Activated CD4-positive, alpha-beta memory T cell treated with anti-CD3 and anti-CD28 coated beads, Interleukin-2, amount 10 ng/mL, durations not matched to agents 7 days and 5 days (primary cell): ENCODE results near the gene FOXN1. TPM values are rescaled to one million over a fixed set of nuclear protein-coding genes. Genes with fewer than 3 reads are reported as not detected.

Experiments
- CTCF ChIA-PET: fragments of 350-600 bp; sonication (Branson Sonifier 250); formaldehyde crosslinking; loops from one replicate; lab custom pipeline; 2021; ENCODE audit warnings: antibody characterized with exemption, inconsistent platforms; lab: Charles Lee
- POLR2A ChIA-PET: fragments of 350-600 bp; sonication (Branson Sonifier 250); formaldehyde crosslinking; loops from one replicate; lab custom pipeline; 2021; ENCODE audit warnings: antibody characterized with exemption; lab: Charles Lee
- DNase-seq: peaks from one replicate; pipeline ENCODE4 v3.0.0-alpha.2; 2020
- H3K27ac Mint-ChIP-seq: one replicate; pipeline ENCODE4 v1.8.0; 2021; ENCODE audit warnings: mild to moderate bottlenecking, mixed read lengths
- H3K27me3 Mint-ChIP-seq: one replicate; pipeline ENCODE4 v1.8.0; 2021; ENCODE audit warnings: mixed read lengths
- H3K36me3 Mint-ChIP-seq: one replicate; pipeline ENCODE4 v1.8.0; 2021; ENCODE audit warnings: low read depth, mixed read lengths
- H3K4me1 Mint-ChIP-seq: one replicate; pipeline ENCODE4 v1.8.0; 2021; ENCODE audit warnings: mixed read lengths
- H3K4me3 Mint-ChIP-seq: one replicate; pipeline ENCODE4 v1.8.0; 2021; ENCODE audit warnings: mild to moderate bottlenecking, mixed read lengths
- H3K9me3 Mint-ChIP-seq: one replicate; pipeline ENCODE4 v1.8.0; 2021; ENCODE audit warnings: mixed read lengths
- total RNA-seq, 2 experiments: library from RNA; stranded (reverse); gene quantifications; one replicate each; pipeline ENCODE4 v1.2.3, GENCODE V29; 2021

The FOXN1 gene
- total RNA-seq, 2 experiments from 2014 or later, result not detected

DNA sequence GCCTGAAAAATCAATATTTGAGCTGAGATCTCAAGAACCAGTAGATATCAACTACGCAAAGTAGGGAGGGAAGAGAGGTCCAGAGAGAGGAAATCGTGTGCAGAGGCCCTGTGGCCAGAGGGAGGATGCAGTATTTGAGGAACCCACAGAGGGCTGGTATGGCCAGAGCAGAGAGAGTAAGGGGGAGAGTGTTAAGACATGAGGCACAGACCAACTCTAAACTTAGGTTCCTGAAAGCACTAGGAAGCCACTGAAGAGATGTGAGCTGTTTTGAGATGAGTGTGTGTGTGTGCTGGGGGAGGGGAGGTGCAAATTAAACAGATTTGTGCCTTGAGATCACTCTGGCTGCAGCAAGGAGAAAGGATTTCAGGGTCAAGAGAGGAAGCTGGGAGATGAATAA lies 21.9 kb upstream of the FOXN1 start:
- no peaks in the 10 kb centered on the region for H3K27me3 Mint-ChIP-seq
- peaks cover 14% of the 10 kb centered on the region for H3K4me1 Mint-ChIP-seq
- ChIA-PET POLR2A (no interaction called here), CTCF (interaction anchor here (0.6 to 3.1 kb wide), 3 partner anchors 10 to 82 kb away, joined by 3 to 11 read pairs (median 4); no protein-coding TSS in a partner anchor)
- H3K9me3 Mint-ChIP-seq, result no peaks in the 10 kb centered on the region
- no peak overlapping the region for H3K27ac Mint-ChIP-seq
- no peak for DNase-seq
- no peak overlapping the region for H3K4me3 Mint-ChIP-seq
- H3K36me3 Mint-ChIP-seq, result no peaks in the 10 kb centered on the region

DNA sequence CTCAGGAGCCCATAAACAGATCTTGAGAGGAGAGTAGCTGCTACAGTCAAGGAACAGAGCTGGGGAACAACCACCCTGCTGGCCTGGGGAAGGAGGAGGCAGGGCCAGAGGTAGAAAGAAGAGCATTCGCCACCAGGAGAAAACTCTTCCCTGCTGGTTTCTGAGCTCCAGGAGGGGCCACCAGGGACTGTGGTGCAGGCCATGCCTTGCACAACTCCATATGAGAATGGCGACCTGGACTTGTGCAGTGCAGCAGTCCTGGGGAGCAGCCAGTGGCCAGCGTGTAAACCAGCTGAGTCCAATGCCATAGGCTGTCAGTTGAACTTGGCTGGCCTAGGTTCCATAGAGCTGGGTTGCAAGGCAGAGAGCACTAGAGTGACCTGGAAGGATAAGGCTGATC lies 21.1 kb upstream of the FOXN1 start:
- CTCF ChIA-PET, result interaction anchor here (0.6 to 3.1 kb wide), 2 partner anchors 9 to 81 kb away, joined by 4 to 11 read pairs; no protein-coding TSS in a partner anchor
- Mint-ChIP-seq H3K9me3 (no peaks in the 10 kb centered on the region), H3K27me3 (no peaks in the 10 kb centered on the region), H3K27ac (no peak overlapping the region), H3K36me3 (no peaks in the 10 kb centered on the region), H3K4me3 (no peak overlapping the region), H3K4me1 (peaks cover 14% of the 10 kb centered on the region)
- POLR2A ChIA-PET, result no interaction called here
- DNase-seq, result no peak

DNA sequence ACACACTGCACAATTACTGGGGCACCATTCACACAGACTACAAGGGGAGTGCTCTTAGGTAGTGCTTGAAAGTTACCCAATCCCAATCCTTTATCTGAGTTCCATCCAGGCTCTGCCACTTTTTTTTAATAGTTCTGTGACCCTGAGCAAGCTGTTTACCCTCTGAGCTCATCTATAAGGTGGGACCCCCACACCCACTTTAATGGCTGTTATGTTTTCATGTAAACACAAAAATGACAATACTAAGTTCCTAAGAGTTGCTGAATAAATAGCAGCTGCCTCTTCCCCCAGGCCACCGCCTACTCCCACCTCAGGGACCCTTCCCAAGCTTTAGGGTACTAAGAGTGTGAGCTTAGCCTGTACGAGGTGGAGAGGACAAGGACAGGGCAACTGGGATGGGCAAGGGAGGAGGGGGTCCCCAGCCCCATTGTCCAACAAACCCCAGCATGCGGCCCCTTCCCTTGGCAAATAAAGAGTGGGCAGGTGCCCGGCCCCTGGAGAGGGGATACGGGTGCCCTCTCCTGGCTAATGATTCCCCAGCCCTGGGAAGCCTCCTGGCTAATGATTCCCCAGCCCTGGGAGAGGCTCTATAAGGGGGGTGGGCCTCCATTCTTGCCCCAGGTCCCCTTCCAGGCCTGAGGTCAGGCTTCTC lies 18.1 kb upstream of the FOXN1 start:
- POLR2A ChIA-PET, result no interaction called here
- peaks cover 14% of the 10 kb centered on the region for H3K4me1 Mint-ChIP-seq
- CTCF ChIA-PET, result no interaction called here

DNA sequence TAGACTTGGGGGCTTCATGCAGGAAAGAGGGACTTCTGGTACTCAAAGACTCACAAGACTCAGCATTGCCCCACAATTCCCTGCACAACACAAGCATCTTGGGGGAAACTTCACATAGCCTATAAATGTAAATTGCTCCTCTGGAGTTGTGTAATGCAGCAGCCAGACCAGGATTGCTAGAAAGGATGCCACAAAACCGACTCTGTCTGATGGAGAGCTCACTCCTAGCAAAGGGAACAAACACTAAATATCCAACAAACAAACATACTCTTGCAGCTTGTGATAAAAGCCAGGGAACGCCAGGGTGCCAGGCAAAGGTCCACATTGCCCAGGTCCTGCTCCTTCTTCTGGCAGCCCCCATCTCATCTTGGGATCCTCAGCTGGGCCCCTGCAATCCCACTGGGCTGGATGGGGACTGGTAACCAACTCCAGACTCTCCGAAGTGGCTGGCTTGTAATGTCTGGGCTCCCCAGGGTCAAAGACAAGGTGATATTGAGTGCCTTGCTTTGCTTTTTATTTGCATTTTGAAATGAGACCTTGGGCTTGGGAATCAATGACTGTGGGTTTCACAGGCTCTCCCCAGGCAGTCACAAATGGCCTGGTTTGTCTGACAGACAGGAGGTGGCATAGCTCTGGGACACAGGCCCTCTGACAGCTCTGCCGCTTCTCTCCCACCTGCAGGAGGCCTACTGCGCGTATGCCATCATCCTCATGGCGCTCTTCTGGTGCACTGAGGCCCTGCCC lies 17.4 kb upstream of the FOXN1 start:
- peaks cover 12% of the 10 kb centered on the region for H3K4me1 Mint-ChIP-seq
- ChIA-PET CTCF (no interaction called here), POLR2A (no interaction called here)
- no peak overlapping the region for H3K27ac Mint-ChIP-seq
- no peak for DNase-seq
- H3K36me3 Mint-ChIP-seq, result no peaks in the 10 kb centered on the region
- no peaks in the 10 kb centered on the region for H3K9me3 Mint-ChIP-seq
- H3K27me3 Mint-ChIP-seq, result peaks cover 8% of the 10 kb centered on the region
- H3K4me3 Mint-ChIP-seq, result no peak overlapping the region

More for the DNA sequence above, 18.1 kb upstream of the FOXN1 start:
- Mint-ChIP-seq H3K36me3 (no peaks in the 10 kb centered on the region), H3K4me3 (no peak overlapping the region), H3K27ac (no peak overlapping the region), H3K9me3 (no peaks in the 10 kb centered on the region), H3K27me3 (peaks cover 7% of the 10 kb centered on the region)
- DNase-seq, result no peak

DNA sequence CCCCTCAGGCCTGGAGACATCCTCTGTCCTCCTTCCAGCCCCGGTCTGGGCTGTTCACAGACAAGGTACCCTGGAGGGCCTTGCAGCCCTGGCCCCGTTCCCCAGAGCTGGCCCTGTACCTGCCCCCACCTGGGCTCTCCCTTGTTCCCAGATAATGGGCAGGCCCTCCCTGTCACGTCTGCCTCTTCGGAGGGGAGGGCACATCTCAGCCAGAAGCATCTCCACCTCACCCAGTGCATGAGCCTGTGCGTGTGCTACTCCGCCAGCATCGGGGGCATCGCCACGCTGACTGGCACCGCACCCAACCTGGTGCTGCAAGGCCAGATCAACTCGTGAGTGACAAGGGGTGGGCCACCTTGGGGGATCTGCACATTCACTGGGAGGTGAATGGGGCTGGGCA lies 14.9 kb upstream of the FOXN1 start:
- Mint-ChIP-seq H3K27ac (no peak overlapping the region), H3K27me3 (peaks cover 8% of the 10 kb centered on the region), H3K9me3 (no peaks in the 10 kb centered on the region), H3K4me1 (no peaks in the 10 kb centered on the region), H3K4me3 (no peak overlapping the region), H3K36me3 (no peaks in the 10 kb centered on the region)
- CTCF ChIA-PET, result no interaction called here
- POLR2A ChIA-PET, result no interaction called here
- DNase-seq, result no peak

DNA sequence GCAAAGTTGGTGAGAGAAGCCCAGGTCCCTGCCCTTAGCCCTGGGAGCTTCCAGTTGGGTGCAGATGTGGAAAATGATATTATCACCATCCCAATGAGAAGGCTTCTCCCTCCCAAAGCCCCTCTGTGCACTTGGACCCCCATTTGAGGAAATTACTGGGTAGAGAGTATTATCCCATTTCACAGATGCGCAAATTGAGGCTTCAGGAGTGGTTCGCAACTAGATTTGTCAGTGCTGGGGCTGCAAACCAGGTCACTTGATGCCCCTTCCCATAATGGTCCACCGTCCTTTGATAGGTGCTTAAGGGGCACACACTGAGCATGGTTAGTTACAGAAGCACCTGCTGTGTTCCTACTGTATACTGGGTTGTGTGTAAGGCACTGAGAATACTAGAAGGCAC lies 14.3 kb upstream of the FOXN1 start:
- ChIA-PET POLR2A (no interaction called here), CTCF (no interaction called here)
- H3K27ac Mint-ChIP-seq, result no peak overlapping the region
- H3K9me3 Mint-ChIP-seq, result no peaks in the 10 kb centered on the region
- H3K27me3 Mint-ChIP-seq, result peaks cover 8% of the 10 kb centered on the region
- no peak overlapping the region for H3K4me3 Mint-ChIP-seq
- no peaks in the 10 kb centered on the region for H3K36me3 Mint-ChIP-seq
- DNase-seq, result no peak
- no peaks in the 10 kb centered on the region for H3K4me1 Mint-ChIP-seq

DNA sequence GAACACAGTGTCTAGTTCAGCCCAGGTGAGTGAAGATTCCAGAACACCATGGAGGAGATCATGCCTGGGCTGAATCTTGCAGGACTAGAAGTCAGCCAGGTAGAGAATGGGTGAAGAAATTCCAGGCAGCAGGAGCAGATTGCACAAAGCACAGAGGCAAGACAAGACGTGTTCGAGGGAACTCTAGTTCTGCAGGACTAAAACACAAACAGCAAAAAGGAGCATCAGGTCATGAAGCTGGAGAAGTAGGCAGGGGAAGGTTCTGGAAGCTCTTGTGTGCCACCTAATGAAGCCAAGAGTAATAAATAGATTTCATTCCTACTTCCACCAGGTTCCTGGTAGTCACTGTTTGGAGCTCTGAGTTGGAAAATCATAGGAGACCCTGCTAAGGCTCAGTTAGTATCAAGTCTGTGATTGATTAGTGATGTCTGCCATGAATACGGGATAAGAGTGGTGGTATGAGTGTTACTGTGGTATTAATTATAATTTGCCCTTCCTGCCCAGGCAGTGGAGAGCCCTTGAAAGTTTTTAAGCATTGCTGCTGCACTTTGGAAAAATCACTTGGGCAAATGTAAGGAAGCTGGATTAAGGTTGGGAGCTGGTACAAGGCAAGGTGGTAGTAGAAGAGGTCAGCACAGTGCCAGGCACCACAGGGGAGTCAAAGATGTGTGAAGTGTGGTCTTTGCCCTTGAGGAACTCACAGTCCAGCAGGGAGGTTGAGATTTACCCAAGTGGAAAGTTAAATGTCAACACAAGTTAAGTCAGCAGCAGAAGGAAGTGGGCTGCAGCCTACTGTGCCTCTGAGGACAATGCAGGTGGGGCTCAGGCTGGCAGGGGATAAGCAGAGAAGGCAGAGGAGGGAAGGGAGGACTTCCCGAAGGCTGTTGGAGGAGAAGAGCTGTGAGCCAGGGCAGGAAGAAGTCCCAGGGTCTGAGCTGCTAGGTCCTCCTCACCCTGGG lies 13.5 kb upstream of the FOXN1 start:
- no peaks in the 10 kb centered on the region for H3K36me3 Mint-ChIP-seq
- ChIA-PET CTCF (interaction anchor here (3.0 kb wide), 1 partner anchor 7 kb away, joined by 11 read pairs; no protein-coding TSS in a partner anchor), POLR2A (no interaction called here)
- no peak for DNase-seq
- H3K9me3 Mint-ChIP-seq, result no peaks in the 10 kb centered on the region
- no peaks in the 10 kb centered on the region for H3K4me1 Mint-ChIP-seq
- no peak overlapping the region for H3K27ac Mint-ChIP-seq
- peaks cover 8% of the 10 kb centered on the region for H3K27me3 Mint-ChIP-seq
- no peak overlapping the region for H3K4me3 Mint-ChIP-seq

DNA sequence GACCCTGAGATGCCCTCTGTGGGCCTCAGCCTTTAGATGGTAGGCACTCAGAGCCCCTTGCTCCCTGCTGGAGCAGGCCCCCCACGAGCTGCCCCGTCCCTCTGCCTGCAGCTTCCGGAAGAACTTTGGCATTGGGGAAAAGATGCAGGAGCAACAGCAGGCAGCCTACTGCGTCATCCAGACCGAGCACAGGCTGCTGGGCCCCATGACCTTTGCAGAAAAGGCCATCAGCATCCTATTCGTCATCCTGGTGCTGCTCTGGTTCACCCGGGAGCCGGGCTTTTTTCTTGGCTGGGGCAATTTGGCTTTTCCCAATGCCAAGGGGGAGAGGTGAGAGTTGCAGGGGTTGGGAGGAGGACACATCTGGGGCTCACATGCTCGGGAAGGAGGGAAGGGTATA lies 12.7 kb upstream of the FOXN1 start:
- ChIA-PET CTCF (interaction anchor here (3.0 kb wide), 1 partner anchor 8 kb away, joined by 11 read pairs; no protein-coding TSS in a partner anchor), POLR2A (no interaction called here)
- Mint-ChIP-seq H3K36me3 (no peaks in the 10 kb centered on the region), H3K27ac (no peak overlapping the region), H3K27me3 (peaks cover 8% of the 10 kb centered on the region), H3K9me3 (no peaks in the 10 kb centered on the region), H3K4me3 (no peak overlapping the region), H3K4me1 (no peaks in the 10 kb centered on the region)
- no peak for DNase-seq

DNA sequence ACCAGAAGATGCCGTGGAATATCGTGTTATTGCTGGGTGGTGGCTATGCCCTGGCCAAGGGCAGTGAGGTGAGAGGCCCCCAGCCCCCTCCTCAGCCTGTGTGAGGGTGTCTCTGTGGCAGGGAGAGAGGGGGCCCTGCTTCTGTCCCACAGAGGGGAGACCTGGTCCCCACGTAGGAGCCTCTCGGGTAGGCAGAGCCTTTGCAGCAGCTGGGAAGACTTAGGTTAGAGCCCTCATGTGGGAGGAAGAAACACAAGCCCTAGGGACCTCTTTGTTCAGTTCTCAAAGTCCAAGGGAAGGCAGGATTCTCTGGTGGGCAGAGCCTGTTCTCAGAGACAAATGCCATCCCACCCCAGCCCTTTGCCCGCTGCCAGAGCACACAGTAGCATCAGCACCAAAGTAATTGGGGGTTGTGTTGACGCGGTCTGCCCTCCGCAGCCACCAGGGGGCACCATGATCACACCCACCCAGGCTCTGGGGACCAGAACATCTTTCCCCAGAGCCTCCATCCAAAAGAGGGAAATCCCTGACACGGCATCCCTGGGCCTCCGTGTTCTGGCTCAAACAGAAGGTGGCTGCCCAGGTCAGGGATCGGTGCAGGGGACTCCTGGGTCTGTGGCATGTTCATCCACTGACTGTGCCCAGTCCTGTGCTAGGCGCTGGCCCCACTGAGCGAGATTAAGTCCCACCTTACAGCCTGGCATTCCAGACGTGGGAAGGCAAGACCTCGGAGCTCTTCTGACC lies 11.5 kb upstream of the FOXN1 start:
- peak; percentile 77 for DNase-seq
- Mint-ChIP-seq H3K27ac (no peak overlapping the region), H3K36me3 (no peaks in the 10 kb centered on the region), H3K9me3 (no peaks in the 10 kb centered on the region), H3K4me3 (no peak overlapping the region), H3K4me1 (no peaks in the 10 kb centered on the region), H3K27me3 (peaks cover 8% of the 10 kb centered on the region)
- ChIA-PET CTCF (interaction anchor here (0.6 to 3.0 kb wide), 7 partner anchors 9 to 118 kb away, joined by 3 to 11 read pairs (median 5); no protein-coding TSS in a partner anchor), POLR2A (interaction anchor here (0.9 kb wide), 1 partner anchor 30 kb away, joined by 3 read pairs; no protein-coding TSS in a partner anchor)

DNA sequence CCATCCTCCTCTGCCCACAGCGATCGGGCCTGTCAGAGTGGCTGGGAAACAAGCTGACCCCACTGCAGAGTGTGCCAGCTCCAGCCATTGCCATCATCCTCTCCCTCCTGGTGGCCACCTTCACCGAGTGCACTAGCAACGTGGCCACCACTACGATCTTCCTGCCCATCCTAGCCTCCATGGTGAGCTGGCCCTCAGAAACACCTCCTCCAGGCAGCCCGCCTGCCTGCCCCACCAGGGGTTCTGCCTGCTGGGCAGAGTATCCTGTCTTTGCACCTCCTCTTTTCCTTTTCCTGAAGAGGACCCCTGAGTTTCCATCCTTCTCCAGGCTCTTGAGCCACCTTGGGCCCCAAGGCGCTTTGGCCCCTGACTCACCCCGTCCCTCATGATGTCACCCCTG lies 10.5 kb upstream of the FOXN1 start:
- no peaks in the 10 kb centered on the region for H3K36me3 Mint-ChIP-seq
- ChIA-PET POLR2A (interaction anchor here (0.9 kb wide), 1 partner anchor 29 kb away, joined by 3 read pairs; no protein-coding TSS in a partner anchor), CTCF (interaction anchor here (0.5 to 3.0 kb wide), 6 partner anchors 10 to 1088 kb away, joined by 3 to 11 read pairs (median 5); no protein-coding TSS in a partner anchor)
- no peak for DNase-seq
- H3K9me3 Mint-ChIP-seq, result no peaks in the 10 kb centered on the region
- no peak overlapping the region for H3K4me3 Mint-ChIP-seq
- no peak overlapping the region for H3K27ac Mint-ChIP-seq
- no peaks in the 10 kb centered on the region for H3K4me1 Mint-ChIP-seq
- H3K27me3 Mint-ChIP-seq, result peaks cover 8% of the 10 kb centered on the region

DNA sequence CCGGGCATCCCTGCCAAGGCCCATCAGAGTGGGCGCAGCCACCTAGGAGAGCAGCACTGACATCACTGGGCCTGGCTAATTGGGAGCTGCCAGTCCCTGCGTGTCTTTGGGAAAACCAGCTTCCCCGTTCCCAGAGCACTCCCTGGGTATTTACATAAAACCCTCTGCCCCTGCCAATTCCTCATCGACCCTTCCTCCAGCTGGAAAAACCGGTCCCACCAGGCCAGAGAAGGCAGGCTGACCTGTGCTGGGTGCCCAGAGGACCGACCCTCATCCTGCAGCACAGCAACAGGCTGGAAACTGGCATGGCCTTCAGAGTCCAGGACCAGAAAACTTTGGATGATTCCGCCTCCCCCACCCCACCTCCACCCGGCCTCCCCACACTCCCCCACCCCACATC lies 8.2 kb upstream of the FOXN1 start:
- H3K36me3 Mint-ChIP-seq, result no peaks in the 10 kb centered on the region
- no peaks in the 10 kb centered on the region for H3K9me3 Mint-ChIP-seq
- ChIA-PET CTCF (no interaction called here), POLR2A (no interaction called here)
- H3K27me3 Mint-ChIP-seq, result peaks cover 2% of the 10 kb centered on the region
- H3K27ac Mint-ChIP-seq, result no peak overlapping the region
- H3K4me3 Mint-ChIP-seq, result no peak overlapping the region
- H3K4me1 Mint-ChIP-seq, result no peaks in the 10 kb centered on the region
- DNase-seq, result no peak

DNA sequence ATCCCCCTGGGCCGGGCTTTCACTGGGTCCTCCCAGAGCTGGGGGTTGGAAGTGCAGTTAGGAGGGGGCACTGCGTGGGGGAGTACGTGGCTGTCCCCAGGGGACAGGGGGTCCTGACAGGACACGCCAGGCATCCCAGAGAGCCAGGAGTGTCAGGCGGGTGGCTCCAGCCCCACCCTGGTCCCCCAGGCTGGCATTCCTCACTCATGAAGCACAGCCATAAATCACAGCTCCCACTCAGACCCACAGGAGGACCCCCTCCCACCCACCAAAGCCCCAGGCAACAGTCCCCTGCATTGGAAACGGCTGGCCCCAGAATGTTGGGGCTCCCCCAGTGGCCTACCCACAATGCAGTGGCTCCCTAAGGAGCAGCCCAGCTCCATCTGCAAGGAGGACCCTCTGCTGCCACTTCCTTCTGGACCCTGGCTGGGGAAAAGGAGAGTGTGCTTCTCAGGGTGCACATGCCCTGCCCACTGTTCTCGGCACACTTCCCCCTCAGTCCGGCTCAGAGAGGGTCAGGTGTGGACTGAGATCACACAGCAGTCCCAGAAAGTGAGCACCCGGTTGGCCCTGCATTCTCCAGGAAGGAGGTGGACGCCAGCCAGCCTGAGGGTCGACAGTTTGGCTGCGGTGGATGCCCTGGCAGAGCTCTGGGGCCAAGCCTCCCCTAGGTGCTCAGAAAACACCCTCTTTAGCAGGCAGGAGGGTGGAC lies 7.3 kb upstream of the FOXN1 start:
- POLR2A ChIA-PET, result no interaction called here
- Mint-ChIP-seq H3K36me3 (no peaks in the 10 kb centered on the region), H3K27ac (no peak overlapping the region), H3K27me3 (no peaks in the 10 kb centered on the region), H3K4me1 (no peaks in the 10 kb centered on the region), H3K9me3 (no peaks in the 10 kb centered on the region), H3K4me3 (no peak overlapping the region)
- CTCF ChIA-PET, result no interaction called here
- no peak for DNase-seq
